Memory B cell (primary cell): ENCODE results near the gene TBC1D1.

ENCODE experiments used
- ATAC-seq: fragments of 150-1000 bp; cut with Tn5 transposase; 2 replicates; pipeline ENCODE4 v1.10.0; 2021; ENCODE audit warnings: low read depth, mild to moderate bottlenecking, moderate library complexity
- DNase-seq, 2 donors: peaks; one replicate each; pipeline ENCODE4 v3.0.0; 2022; ENCODE audit warnings: low spot score in 2 of 2
- H3K27ac Mint-ChIP-seq: one replicate; pipeline ENCODE4 v1.8.0; 2022; ENCODE audit warnings: mild to moderate bottlenecking, moderate library complexity, mixed read lengths
- H3K27me3 Mint-ChIP-seq: one replicate; pipeline ENCODE4 v1.8.0; 2022; ENCODE audit warnings: mixed read lengths
- H3K36me3 Mint-ChIP-seq: one replicate; pipeline ENCODE4 v1.8.0; 2022; ENCODE audit warnings: mild to moderate bottlenecking, mixed read lengths
- H3K4me1 Mint-ChIP-seq: one replicate; pipeline ENCODE4 v1.8.0; 2022; ENCODE audit warnings: mixed read lengths
- H3K4me3 Mint-ChIP-seq: one replicate; pipeline ENCODE4 v1.8.0; 2022; ENCODE audit warnings: mild to moderate bottlenecking, moderate library complexity, mixed read lengths
- H3K9me3 Mint-ChIP-seq: one replicate; pipeline ENCODE4 v1.8.0; 2022; ENCODE audit warnings: mixed read lengths

TBC1D1 gene

GRCh38 chr4:37896206-37896860 lies 5.4 kb downstream of the TBC1D1 start:
- ATAC-seq (no peak), DNase-seq (no peak)
- Mint-ChIP-seq H3K4me1 (peaks cover 40% of the 10 kb centered on the region), H3K4me3 (no peak overlapping the region), H3K27me3 (no peaks in the 10 kb centered on the region), H3K27ac (no peak overlapping the region), H3K36me3 (peaks cover 14% of the 10 kb centered on the region), H3K9me3 (peaks cover 2% of the 10 kb centered on the region)

- Mint-ChIP-seq H3K4me1 (peaks cover 29% of the 10 kb centered on the region), H3K9me3 (peaks cover 2% of the 10 kb centered on the region), H3K4me3 (no peak overlapping the region), H3K27me3 (no peaks in the 10 kb centered on the region), H3K27ac (no peak overlapping the region), H3K36me3 (peaks cover 30% of the 10 kb centered on the region)
- no peak for ATAC-seq
- no peak for DNase-seq
Observed at GRCh38 chr4:37902212-37902611, 11.3 kb downstream of the TBC1D1 start.

GRCh38 chr4:37902738-37903693 lies 12.1 kb downstream of the TBC1D1 start:
- H3K9me3 Mint-ChIP-seq = peaks cover 2% of the 10 kb centered on the region
- peaks cover 37% of the 10 kb centered on the region for H3K36me3 Mint-ChIP-seq
- H3K27me3 Mint-ChIP-seq = no peaks in the 10 kb centered on the region
- no peak for ATAC-seq
- no peak overlapping the region for H3K4me3 Mint-ChIP-seq
- H3K27ac Mint-ChIP-seq = peak overlapping the region; percentile 48
- DNase-seq = no peak
- peaks cover 29% of the 10 kb centered on the region for H3K4me1 Mint-ChIP-seq

GRCh38 chr4:37903901-37904300 lies 13.0 kb downstream of the TBC1D1 start:
- peaks cover 26% of the 10 kb centered on the region for H3K4me1 Mint-ChIP-seq
- no peaks in the 10 kb centered on the region for H3K27me3 Mint-ChIP-seq
- ATAC-seq (no peak), DNase-seq (no peak)
- H3K4me3 Mint-ChIP-seq = no peak overlapping the region
- H3K36me3 Mint-ChIP-seq = peaks cover 35% of the 10 kb centered on the region
- H3K9me3 Mint-ChIP-seq = peaks cover 2% of the 10 kb centered on the region
- H3K27ac Mint-ChIP-seq = peak overlapping the region; percentile 48

- Mint-ChIP-seq H3K36me3 (peaks cover 29% of the 10 kb centered on the region), H3K9me3 (no peaks in the 10 kb centered on the region), H3K4me3 (no peak overlapping the region), H3K27me3 (no peaks in the 10 kb centered on the region), H3K4me1 (peaks cover 22% of the 10 kb centered on the region), H3K27ac (no peak overlapping the region)
- DNase-seq (no peak), ATAC-seq (no peak)
Observed at GRCh38 chr4:37904824-37905223, 13.9 kb downstream of the TBC1D1 start.

GRCh38 chr4:37905533-37906169 lies 14.8 kb downstream of the TBC1D1 start:
- DNase-seq = no peak
- H3K27me3 Mint-ChIP-seq = no peaks in the 10 kb centered on the region
- H3K4me3 Mint-ChIP-seq = no peak overlapping the region
- ATAC-seq = no peak
- peaks cover 17% of the 10 kb centered on the region for H3K4me1 Mint-ChIP-seq
- no peaks in the 10 kb centered on the region for H3K9me3 Mint-ChIP-seq
- H3K27ac Mint-ChIP-seq = peak overlapping the region; percentile 22
- peaks cover 25% of the 10 kb centered on the region for H3K36me3 Mint-ChIP-seq

- no peaks in the 10 kb centered on the region for H3K27me3 Mint-ChIP-seq
- H3K4me1 Mint-ChIP-seq = peaks cover 19% of the 10 kb centered on the region
- peaks cover 18% of the 10 kb centered on the region for H3K36me3 Mint-ChIP-seq
- H3K9me3 Mint-ChIP-seq = no peaks in the 10 kb centered on the region
- ATAC-seq (no peak), DNase-seq (no peak)
- H3K4me3 Mint-ChIP-seq = no peak overlapping the region
- no peak overlapping the region for H3K27ac Mint-ChIP-seq
Observed at GRCh38 chr4:37908488-37909331, 17.8 kb downstream of the TBC1D1 start.

GRCh38 chr4:37909332-37910090 lies 18.6 kb downstream of the TBC1D1 start:
- ATAC-seq = no peak
- no peak for DNase-seq
- Mint-ChIP-seq H3K4me1 (peaks cover 19% of the 10 kb centered on the region), H3K27me3 (no peaks in the 10 kb centered on the region), H3K4me3 (no peak overlapping the region), H3K27ac (no peak overlapping the region), H3K9me3 (no peaks in the 10 kb centered on the region), H3K36me3 (peaks cover 18% of the 10 kb centered on the region)

GRCh38 chr4:37910091-37910486 lies 19.2 kb downstream of the TBC1D1 start:
- H3K27me3 Mint-ChIP-seq = no peaks in the 10 kb centered on the region
- H3K4me1 Mint-ChIP-seq = peaks cover 16% of the 10 kb centered on the region
- H3K36me3 Mint-ChIP-seq = peaks cover 18% of the 10 kb centered on the region
- no peak overlapping the region for H3K27ac Mint-ChIP-seq
- H3K4me3 Mint-ChIP-seq = no peak overlapping the region
- no peak for DNase-seq
- no peaks in the 10 kb centered on the region for H3K9me3 Mint-ChIP-seq
- no peak for ATAC-seq

GRCh38 chr4:37914539-37914938 lies 23.7 kb downstream of the TBC1D1 start:
- no peaks in the 10 kb centered on the region for H3K27me3 Mint-ChIP-seq

GRCh38 chr4:37917388-37917787 lies 26.5 kb downstream of the TBC1D1 start:
- Mint-ChIP-seq H3K4me3 (no peak overlapping the region), H3K27ac (no peak overlapping the region), H3K36me3 (peaks cover 14% of the 10 kb centered on the region), H3K9me3 (no peaks in the 10 kb centered on the region), H3K4me1 (peaks cover 21% of the 10 kb centered on the region), H3K27me3 (no peaks in the 10 kb centered on the region)
- DNase-seq (no peak), ATAC-seq (no peak)

More at GRCh38 chr4:37914539-37914938, 23.7 kb downstream of the TBC1D1 start:
- DNase-seq (no peak), ATAC-seq (no peak)
- peaks cover 13% of the 10 kb centered on the region for H3K4me1 Mint-ChIP-seq
- no peaks in the 10 kb centered on the region for H3K9me3 Mint-ChIP-seq
- H3K27ac Mint-ChIP-seq = no peak overlapping the region
- peaks cover 9% of the 10 kb centered on the region for H3K36me3 Mint-ChIP-seq
- no peak overlapping the region for H3K4me3 Mint-ChIP-seq

GRCh38 chr4:37918653-37919052 lies 27.8 kb downstream of the TBC1D1 start:
- no peak overlapping the region for H3K27ac Mint-ChIP-seq
- H3K27me3 Mint-ChIP-seq = no peaks in the 10 kb centered on the region
- H3K36me3 Mint-ChIP-seq = peaks cover 20% of the 10 kb centered on the region
- no peak for DNase-seq
- no peak overlapping the region for H3K4me3 Mint-ChIP-seq
- no peak for ATAC-seq
- H3K9me3 Mint-ChIP-seq = no peaks in the 10 kb centered on the region
- peaks cover 19% of the 10 kb centered on the region for H3K4me1 Mint-ChIP-seq

GRCh38 chr4:37922328-37922727 lies 31.4 kb downstream of the TBC1D1 start:
- Mint-ChIP-seq H3K9me3 (no peaks in the 10 kb centered on the region), H3K4me3 (no peak overlapping the region), H3K27me3 (no peaks in the 10 kb centered on the region), H3K36me3 (peaks cover 25% of the 10 kb centered on the region), H3K27ac (peak overlapping the region; percentile 54), H3K4me1 (peaks cover 25% of the 10 kb centered on the region)
- no peak for ATAC-seq
- DNase-seq = no peak
